Measurements from ENCODE around the gene MYLK.
"Not testable (repeated sequence)": the region's sequence is repeated elsewhere in the genome, so short reads cannot be mapped to it uniquely, and the experiment has no call there.

The MYLK gene

DNA sequence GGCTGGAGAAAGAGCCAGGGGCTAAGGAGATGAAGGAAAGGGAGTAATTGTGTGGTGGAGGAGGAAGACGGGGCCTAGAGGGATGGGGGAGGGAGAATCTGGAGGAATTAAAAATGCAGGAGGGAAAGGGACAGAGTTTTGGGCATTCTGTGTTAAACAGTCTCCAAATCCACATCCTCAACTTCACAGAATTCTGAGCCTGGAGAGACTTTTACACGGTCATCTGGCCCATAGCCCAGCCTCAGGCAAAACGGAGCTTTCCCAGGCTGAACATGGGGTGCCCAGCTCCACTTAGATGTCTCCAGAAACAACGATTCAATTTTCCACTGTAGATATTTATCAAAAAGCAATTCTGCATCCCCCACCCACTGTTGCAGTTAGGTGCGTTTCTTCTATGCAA is 161.7 kb downstream of the MYLK start:
- no peak for DNase-seq (ENCODE audit: low spot score)

DNA sequence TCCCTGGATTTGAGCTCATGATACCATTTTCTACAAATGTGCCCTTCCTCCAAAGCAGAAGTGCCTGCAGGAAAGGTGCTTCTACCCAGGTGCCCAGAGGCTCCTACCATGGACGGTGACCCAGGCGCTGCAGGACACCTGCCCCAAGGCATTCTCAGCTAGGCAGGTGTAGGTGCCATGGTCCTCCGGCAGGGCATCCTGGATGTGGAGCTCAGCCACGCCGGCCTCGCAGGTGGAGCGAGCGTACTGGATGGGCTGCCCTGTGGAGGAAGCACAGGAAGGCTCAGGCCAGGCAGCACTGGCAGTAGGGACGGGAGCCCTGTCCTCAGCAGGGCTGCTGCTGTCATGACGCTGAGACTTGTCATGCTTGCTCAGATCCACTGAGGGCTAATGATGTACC is 162.1 kb downstream of the MYLK start:
- no peak for DNase-seq (ENCODE audit: low spot score)

DNA sequence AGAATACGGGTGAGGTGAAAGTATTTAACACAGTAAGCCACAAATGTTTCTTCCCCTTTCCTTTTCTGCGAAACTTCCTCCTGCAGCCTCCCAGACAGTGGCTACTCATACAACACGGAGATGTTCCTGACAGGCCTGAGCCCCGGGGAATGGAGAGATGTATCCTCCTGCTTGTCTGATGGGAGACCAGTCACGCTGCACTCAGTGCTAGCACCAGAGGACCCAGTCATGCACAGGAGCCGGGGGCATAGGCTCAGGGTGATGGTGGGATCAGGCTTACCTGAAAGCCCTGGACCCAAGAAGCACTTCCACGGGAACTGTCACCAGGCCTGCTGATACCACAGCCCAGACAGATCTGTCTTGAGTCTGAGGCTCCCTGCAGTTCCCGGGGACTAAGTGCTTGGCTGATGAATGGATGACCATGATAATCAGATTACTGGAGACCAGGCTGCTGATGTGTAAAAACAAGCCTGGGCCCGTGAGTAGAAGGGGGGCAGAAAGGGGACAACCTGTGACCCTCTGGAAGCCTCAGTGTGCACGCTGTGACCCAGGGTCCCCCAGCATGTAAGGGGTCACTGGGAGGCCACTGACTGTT is 162.9 kb downstream of the MYLK start:
- DNase-seq (ENCODE audit: low spot score) = not testable (repeated sequence)

DNA sequence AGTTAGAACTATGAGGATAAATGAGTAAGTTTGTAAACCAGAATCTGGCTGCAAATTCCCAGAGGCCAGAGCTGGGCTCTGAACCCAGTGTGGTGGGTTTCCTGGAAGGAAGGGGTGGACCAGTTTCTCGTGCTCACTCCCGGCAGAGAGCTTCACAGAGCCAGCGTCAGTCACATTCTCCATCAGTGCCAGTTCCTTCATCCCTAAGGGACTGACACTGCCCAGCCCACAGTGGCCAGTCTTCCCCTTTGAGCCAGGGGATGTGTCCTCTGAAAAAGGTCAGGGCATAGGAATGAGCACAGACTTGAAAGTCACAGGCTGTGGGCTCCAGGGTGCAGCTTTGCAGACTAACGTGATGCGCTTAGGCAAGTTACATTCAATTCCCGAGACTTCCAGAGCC is 163.5 kb downstream of the MYLK start:
- DNase-seq (ENCODE audit: low spot score) = no peak

DNA sequence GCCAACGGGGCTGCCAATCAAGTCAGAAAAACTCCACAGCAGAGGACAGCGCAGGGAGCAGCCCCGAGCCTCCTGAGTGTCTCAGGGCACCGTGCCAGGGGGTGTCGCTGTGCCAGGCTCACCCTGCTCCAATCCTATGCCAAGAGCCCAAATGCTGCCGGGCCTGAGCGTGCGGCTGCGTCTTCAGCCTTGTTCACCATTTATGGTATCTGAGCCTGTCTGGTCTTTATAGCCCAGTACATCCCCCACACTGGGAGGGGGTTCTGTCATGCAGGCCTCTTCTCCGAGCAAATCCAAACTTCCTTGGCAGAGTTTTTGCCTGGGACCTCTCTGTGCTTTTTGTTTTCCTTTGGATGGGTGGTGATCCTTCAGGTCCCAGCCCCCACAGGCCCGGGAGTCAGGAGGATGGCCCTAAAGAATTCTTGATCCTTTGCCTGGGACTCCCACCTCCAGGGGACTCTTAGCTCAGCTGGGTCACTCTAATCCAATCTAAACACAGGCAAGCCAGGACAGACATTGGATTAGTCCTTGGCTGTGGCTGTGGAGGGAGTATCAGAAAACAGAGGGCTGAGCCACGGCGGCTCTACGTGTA is 164.2 kb downstream of the MYLK start:
- no peak for DNase-seq (ENCODE audit: low spot score)

DNA sequence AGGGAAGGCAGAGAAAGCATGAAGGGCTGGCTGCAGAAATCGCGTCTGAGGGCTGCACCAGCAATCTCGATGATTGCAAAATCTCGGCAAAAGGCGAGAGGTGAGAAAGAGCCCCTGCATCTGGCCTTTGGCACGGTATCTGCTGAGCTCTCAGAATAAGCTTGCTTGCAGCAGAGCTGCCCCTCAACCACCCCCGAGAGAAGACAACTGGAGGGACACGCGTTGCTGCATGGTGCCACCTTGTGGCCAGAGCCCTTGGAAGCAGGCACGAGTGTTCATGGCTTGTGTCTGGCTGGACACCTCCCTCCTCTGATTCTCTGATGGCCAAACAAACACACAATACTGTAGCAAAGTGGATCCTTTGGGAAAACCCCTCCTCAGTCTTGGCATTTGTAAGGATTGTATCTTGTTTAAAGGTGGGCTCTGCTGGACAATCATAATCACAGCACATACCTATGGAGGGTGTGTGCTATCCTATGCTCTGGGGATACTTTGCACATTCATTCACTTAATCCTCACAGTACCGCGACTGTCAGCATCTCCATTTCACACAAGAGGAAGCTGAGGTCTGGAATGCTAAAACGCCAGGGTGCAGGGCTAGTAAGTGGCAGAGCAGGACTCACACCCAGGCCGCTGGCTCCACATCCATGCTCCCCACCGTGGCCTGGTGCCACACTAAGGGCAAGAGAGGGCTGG is 164.9 kb downstream of the MYLK start:
- peak; percentile 48 for DNase-seq (ENCODE audit: low spot score)

DNA sequence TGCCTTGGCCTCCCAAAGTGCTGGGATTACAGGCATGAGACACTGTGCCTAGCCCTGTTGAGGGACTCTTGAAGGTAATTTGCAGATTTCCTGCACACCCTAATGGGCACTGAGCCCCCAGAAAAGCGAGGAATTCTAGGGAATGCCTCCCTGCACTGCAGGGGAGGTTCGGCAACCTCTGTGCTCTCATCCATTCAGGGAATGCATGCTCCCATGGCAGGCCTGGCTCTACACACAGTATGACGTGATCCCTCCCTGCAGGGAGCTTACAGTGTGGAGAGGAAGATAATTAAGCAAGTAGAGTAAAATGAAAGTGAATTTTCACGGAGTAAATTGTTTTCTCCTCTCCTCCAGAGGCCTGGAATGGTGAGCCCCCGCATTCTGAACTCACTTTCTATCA is 166.0 kb downstream of the MYLK start:
- no peak for DNase-seq (ENCODE audit: low spot score)

DNA sequence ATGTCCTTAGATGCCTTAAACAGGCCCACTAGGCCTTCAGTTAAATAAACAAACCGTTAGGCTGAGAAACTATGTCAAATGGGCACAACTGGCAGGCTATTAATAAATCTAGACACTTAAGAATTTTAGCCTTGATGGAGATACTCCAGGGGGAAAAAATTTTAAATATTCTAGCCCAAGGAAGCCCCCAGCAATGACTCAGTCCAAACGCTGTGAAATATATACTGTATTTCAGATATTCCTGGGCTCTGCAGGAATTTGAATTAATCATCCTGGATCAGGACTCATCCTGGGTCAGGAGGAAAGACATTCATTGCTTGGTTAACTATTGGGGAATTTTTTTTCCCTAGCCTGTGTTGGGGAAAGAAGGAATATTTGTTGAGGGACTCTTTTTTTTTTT is 166.7 kb downstream of the MYLK start:
- not testable (repeated sequence) for DNase-seq (ENCODE audit: low spot score)

DNA sequence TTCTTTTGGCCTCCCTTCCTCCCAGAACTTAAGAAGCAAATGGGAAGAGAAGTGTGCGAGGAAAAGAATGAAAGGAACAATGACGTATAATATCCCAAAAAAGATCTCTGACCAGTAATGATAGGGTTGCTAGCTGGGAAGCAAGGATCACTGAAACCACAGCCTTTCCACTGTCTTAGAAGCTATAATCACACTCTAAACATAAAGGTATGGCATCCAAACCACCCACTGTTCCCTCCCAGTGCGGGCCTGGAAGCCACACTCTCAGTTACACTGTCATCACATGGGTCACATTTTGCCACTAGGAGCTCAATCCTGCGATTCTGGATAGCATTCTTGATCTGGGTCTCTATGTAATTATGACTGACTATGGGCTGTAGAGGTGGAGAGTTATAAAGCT is 167.7 kb downstream of the MYLK start:
- DNase-seq (ENCODE audit: low spot score) = no peak

DNA sequence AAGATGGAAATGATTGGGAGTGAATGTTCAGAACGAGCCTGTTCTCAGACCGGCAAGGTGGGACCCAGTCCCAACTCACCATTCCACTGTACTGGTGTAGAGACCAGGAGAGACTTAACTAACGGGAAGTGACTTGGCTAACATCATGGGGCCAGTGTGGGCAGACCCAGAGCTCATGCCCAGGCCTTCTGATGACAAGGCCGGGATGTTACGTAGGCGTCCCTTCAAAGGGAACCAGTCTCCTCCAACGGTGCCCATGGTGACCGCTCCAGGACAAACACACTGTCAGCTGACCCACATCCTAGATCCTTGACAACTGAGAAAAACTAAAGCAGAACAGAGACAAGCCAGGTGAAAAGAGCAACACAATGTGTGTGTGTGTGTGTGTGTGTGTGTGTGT is 170.9 kb downstream of the MYLK start:
- no peak for DNase-seq (ENCODE audit: low spot score)

DNA sequence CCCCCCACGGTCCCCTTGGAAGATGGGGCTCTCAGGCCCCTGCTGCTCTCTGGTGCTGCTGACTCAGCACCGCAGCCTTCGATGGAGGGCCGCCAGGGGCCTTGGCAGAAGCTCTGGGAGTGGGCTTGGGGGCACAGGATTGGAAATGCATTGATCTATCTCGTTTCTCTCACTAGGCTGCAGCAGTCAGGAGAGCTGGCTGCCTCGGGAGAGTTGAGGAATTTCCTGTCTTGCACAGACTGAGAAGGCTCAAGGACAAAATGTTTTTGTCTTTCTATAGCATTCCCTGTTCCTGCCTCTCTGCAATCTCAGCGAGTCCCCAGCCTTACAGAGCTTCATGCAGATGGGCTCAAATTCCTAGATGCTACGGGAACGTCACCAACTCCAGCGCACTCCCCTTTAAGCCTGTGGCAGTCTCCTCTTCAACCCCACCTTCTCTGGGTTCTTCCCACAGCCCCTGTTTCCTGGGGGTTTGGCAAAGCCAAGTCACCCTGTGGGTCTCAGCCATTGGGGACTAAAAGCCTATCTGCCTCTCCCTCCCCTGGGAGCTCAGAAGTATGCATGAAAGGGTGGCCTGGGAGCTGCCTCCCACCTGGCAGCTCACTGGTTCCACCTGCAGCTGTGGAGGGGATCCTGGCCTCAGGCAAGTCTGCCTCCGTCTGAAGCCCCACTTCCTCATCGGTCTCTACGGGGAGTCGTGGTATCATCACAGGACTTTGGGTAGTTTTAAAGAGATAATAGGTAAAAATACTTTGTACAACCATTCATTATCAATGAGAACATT is 171.9 kb downstream of the MYLK start:
- DNase-seq (ENCODE audit: low spot score) = no peak

DNA sequence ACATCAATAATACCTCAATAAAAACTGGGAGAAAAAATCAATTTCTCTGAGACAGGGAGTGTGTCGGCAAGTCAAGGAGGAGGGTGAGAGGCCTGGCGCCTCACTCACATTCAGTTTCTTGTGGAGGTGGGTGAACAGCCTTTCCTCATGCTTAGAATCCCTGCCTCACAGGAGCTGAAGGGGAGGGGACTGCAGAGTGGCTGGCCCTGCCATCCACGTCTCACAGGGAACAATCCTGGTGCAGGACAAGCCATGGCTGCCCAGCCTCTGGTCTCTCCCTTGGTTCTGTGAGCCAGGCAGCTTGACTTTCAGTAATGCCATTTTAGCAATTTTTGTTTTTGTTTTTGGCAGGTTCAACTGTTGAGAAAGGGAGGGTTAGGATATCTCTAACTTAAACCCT is 172.8 kb downstream of the MYLK start:
- DNase-seq (ENCODE audit: low spot score) = no peak

DNA sequence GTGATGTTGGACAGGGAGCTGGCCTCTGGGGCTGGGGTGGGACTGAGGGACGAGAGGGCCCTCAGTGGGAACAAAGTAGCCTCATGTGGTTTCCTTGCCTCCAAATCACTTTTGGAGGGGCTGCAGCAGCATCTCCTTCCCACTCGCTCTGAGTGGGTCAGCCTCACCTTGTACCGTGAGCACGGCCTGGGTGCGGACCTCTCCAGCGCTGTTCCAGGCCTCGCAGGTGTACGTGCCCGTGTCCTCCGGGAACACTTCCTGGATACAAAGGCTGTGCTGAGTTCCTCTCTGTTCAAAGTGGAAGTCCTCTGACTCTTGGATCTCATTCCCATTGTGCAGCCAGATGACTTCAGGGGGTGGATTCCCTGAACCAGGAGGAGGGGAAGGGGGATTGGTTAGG is 175.6 kb downstream of the MYLK start:
- DNase-seq (ENCODE audit: low spot score) = no peak

DNA sequence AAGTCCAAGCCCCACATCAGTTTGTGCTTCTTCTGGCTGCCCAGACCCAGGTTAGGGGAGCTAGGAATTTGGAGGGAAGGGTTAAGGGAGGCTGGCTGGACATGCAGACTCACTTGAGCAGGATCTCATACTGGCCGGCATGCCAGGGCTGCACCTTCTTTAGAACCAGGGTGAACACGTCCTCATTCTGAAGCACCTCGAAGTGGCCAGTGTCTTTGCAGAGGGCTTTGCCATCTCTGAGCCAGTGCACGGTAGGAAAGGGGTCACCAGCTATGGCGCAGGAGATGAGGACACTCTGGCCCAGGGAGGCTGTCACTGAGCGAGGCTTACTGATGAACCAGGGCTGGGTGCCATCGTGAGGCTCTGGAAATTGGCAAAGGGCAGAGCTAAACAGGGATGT is 176.5 kb downstream of the MYLK start:
- not testable (repeated sequence) for DNase-seq (ENCODE audit: low spot score)

DNA sequence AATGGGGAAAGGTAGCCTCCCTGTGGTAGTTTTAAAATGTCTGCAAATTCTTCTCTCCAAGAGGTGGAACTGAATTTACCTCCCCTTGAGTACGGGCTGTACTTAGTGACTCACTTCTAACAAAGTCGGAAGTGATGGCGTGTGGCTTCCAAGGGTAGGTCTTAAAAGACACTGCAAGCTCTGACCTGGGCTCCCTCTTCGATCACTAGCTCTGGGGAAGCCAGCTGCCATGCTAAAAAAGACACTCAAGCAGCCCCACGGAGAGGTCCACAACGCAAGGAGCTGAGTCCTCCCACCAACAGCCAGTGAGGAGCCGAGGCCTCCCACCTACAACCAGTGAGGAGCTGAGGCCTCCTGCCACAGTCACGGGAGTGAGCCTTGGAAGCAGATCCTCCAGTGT is 177.3 kb downstream of the MYLK start:
- DNase-seq (ENCODE audit: low spot score) = no peak

DNA sequence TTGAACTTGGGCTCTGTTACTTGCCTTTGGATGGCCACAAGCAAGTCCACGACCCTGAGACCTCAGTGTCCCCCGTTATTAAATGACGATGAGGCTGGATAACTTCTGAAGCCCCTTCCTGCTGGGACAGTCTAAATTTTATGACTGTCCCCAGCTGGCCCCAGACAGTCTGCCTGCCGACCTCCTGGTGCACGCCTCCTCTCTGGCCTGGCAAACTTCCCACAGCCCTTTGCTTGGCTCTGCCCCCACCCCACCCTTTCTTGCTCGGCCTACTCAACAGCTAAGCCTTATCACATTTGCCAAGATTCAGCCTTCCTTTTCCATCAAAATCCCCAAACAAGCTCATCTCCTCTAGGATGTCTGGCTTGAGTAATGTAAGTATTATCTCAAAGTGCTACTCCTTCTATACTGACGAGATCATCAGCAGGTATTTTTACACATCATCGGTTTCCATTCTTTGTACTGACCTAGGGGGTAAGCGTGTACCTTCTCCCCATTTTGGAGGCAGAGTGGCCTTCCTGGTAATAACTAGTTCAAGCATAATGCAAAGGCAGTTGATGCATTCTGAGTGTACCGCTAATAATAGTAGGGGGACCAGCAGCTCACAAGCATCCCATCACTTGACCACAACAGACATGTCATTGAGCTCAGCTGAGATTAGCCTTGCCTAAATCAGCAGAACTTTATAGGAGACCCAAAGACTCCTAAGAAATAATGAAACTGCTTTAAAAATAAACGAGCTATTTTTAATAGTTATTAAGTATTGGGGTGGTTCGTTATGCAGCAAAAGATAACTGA is 178.4 kb downstream of the MYLK start:
- DNase-seq (ENCODE audit: low spot score) = no peak

DNA sequence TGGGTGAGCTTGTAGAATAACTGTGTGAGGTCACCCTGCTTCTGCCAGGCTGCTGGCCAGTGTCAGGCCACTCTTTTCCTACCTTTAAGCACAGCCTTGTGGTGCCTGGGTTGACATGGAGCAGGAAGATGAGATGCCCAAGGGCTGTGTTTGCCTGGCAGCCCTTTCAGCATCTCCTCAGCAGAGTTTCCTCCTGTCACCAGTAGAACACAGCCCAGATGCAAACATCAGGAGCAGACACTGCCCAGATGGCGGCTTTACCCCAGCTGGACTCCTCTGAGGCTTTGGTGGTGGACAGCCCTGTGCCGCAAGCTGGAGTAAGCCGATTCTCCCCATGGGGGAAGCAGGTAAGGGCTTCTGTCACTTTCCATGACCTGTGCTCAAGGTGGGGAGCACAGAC is 180.5 kb downstream of the MYLK start:
- not testable (repeated sequence) for DNase-seq (ENCODE audit: low spot score)

DNA sequence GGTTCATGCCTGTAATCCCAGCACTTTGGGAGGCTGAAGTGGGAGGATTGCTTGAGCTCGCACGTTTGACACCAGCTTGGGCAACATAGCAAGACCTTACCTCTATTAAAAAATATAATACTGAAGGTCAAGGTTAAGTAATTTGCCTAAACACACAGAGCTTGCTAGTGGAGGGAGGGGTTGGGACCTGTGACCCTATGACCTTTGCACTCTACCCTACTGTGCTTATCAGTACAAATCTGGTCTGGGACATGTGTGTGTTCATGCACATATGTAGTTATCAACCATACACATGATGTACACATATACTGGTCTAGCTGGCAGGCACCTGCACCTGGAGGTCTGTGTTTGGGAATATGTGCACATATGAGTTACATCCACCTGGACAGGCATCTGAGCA is 181.4 kb downstream of the MYLK start:
- DNase-seq (ENCODE audit: low spot score) = no peak

DNA sequence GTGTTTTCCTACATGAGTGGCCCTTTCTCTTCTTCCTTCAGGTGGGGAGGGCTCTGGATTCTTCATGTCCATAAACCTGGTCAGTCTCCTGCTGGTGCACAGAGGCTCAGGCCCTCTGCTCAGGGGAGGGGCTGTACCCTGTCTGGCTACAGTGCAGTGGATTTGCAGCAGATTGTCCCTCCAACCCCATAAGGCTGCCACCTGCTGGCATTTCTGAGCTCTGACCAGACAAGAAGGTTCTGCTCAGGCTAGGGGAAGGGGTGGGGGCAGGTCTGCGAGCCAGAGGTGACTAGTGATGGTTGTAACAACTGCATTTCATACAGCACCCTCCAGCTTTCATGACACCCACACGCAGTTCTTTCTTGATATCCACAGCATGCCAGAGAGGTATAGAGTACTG is 182.1 kb downstream of the MYLK start:
- DNase-seq (ENCODE audit: low spot score) = peak; percentile 13

DNA sequence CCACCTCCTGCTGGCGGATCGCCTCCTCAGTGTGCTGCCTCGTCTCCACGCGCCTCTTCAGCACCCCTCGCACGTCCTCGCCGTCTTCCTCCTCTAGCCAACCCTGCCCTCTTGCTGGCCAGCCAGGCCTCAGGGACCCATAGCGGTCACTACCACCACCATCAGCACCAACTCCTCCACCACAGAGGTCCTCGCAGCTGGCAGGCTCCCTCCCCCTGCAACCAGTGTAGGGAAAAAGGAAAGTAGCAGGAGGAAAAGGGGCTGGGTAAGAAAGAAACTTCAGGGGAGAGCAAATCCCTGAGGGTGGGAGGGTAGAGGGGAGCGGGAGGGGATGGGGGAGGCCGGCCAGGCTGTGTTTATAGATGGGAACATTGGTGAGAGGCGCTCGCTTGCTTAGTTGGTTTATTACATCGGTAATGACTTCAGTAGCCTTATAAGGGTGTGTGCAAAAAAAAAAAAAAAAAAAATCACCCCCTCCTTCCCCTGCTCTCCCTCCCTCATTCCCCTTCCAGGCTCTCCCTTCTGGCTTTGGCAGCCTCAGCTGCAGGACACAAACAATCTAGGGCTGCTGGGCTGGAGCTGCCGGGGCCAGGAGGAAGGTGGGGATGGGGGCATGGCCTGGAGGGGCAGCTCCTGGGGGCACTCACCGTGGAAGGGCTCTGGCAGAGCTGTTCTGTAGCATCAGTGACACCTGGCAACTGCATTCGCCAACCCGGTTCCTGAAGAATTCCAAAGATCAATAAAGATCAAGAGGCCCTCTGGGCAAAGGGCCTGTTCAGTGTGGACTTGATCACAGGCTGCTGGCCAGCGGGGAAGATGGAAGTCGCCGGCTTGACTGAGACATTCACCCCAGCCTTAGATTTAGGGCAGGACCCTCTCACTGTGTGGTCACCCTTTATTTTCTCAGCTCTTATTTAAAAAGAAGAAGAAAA is 183.1 kb downstream of the MYLK start:
- no peak for DNase-seq (ENCODE audit: low spot score)

DNA sequence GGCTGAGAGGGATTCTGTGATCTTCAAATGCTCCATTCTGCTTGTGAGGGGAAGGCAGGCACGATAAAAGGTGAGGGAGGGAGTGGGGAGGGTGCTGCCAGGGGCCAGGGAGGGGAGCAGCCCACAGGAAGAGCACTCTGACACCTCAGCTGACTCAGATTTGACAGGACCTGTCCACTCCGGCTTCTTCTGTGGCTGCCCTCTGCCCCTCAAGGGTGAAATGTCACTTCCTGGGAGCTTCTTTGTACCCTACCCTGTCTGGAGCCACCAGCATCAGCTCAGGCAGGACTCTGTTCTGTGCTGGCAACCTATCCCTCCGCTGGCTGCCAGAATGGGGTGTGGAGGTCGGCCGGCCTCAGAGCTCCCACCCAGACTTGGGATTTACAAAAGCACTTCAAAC is 185.3 kb downstream of the MYLK start:
- DNase-seq (ENCODE audit: low spot score) = no peak
